HG02870 (cell line): ENCODE results near the gene SRPK2.

Source experiments
- ATAC-seq: cut with Tn5 transposase; IDR thresholded peaks from one replicate; pipeline ENCODE4 v1.9.1; 2021; ENCODE audit warnings: mild to moderate bottlenecking, moderate library complexity; ENCODE audit not compliant: unreplicated experiment

The SRPK2 gene

DNA sequence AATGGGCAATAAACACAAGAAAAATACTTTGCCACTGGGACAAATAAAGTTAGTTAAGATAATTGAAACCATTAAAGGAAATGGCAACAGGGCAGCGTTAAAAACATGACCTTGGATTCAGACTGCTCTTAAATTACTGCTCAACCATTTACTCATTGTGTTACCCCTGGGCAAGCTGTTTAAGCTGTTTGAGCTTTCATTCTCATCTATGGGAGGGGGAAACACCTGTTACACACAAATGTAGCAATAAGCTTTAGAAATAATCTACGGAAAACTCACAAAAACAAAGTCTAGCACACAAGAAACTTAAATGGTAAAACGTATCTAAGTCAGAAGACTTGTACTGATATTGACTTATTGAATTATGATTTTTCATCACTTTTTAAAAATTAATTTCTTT lies 237.6 kb downstream of the SRPK2 start:
- ATAC-seq, result no peak

DNA sequence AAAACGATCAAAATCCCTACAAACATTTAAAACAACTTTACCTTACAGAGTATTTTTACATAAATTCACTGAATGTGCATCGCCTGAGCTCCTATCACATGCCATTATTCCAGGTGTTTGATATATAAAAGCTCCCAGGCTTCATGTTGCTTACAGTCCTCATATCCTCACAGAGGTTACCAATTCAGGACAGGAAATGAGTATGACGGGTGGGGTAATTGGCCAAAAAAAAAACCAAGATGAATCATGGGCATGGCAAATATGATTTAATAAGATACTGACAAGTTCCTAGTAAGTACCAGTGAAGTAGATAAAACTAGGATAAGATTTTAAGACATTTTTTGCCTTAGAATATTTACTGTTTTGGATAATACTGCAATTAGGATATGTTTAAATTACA lies 238.9 kb downstream of the SRPK2 start:
- no peak for ATAC-seq

DNA sequence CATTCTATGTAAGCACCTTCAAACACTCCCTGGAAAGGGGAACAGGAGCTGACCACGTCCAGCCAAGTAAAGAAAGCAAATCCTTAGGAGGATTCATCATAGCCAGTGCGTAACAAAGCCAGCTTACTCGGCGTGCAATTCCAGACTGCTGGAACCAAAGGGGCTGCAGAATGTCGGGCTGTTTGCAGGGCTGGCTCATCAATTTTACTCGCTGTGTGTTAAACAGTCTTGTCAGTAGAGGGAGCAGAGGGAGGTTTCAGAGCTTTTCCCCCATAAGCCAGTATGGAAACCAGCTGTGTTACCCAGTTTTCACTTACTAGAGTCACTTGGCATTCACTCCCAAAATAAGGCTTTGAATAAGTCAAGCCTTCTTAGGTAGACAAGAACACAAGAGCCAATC lies 247.7 kb downstream of the SRPK2 start:
- no peak for ATAC-seq

DNA sequence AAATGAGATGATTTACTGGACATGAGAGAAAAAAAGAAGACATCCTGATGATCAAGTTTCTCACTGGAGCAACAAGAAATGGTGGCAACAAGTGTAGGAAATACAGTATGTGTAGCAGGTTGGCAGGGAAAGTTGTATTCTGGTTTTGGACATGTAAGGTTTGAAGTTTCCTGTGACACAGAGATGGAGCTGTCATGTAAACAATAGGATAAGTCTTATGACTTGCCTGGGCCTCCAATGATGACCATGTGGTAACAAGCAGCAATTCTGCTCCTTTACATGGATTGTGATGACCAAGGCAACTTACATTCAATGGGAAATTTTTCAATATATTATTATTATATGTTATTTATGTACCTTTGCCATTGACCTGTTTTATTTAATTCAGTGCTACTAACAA lies 249.3 kb downstream of the SRPK2 start:
- ATAC-seq, result no peak

DNA sequence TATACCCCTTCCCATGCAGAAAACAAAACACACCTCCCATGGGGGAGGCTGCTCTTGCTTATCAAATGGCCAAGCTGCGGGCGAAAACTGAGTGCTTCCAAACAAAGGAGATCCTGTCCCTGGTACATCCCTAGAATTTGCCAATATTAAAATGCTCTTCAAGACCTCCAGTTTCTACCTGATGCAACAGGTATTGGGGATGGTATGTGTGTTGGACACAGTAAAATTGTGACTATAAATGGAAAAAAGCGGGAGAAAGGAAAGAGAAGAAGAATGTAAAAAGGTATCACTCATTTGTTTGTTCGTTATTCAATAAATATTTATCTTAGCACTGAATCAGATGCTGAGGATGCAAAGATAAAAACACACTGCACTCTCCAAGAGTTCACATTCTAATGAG lies 250.8 kb downstream of the SRPK2 start:
- ATAC-seq, result no peak

DNA sequence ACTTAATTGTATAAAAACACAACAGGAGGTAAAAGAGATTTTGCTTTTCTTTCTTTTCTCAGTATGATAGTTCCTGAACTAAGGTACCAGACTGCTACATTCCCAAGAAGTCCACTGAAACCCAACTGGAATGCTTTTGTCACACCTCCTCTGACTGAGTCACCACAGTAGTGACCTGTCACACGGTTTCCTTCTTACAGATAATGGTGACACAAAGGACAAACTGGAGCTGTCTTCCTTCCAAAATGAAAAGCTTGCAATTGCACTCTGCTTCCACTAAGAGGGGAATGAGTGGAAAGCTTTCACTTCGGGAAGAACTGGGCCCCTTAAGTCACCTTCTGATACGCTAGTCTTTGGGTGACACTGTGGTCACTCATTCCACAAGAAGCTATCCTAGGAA lies 252.5 kb downstream of the SRPK2 start:
- ATAC-seq, result no peak

DNA sequence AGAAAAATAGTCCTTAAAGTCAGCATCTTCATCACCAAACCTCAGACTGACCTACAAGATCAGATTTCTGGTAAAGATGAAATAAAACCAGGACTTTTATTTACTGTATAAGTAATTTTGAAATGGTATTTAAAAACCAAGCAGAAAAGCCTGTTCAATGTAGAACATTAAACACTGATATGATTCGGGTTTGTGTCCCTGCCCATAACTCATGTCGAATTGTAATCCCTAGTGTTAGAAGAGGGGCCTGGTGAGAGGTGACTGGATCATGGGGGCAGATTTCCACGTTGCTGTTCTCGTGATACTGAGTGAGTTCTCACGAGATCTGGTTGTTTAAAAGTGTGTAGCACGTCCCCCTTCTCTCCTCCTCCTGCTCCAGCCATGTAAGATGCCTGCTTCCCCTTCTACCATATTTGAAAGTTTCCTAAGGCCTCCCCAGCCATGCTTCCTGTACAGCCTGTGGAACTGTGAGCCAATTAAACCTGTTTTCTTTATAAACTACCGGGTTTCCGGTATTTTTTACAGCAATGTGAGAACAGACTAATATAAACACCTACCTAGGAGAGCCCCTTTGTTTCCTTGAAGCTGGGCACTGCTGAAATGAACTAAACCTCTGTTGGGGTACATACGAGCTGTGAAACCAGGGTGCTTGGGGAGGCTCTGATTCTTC lies 254.6 kb downstream of the SRPK2 start:
- ATAC-seq, result no peak

DNA sequence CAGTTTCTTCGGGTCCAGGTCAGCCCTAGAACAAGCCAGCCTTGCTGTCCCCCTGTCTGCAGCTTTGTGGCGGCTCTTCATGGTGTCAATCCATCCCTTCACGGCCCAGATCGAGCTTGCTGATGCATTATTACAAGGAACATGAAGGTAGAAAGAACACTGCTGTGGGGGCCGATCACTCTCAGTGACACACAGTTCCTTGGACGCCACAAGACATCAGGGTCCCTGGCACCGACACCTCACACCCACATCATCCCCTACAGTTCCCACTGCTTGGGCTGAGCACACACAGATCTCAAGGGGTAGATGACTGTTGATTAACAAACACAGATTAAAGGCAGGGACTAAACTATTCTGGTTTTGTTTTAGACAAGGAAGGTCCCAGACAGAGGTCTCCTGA lies 255.4 kb downstream of the SRPK2 start:
- ATAC-seq, result no peak

DNA sequence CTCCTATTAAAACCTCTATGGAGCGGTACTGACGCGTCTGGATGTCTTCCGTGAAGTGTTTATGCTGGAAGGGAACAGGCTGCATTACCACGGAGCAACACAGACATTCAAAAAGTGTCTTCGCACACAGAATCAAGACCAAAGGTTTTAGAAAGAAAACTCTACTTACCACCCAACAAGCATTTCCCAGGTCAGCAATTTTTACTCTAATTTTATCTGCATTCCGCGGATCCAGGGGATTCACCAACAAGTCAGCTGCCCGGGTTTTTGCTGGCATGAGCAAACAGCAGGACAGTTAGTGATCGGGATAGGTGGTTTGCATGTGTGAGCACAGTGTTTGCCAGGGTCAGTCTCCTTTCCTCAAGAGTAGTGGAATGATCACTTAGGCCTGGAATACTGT lies 255.9 kb downstream of the SRPK2 start:
- no peak for ATAC-seq

DNA sequence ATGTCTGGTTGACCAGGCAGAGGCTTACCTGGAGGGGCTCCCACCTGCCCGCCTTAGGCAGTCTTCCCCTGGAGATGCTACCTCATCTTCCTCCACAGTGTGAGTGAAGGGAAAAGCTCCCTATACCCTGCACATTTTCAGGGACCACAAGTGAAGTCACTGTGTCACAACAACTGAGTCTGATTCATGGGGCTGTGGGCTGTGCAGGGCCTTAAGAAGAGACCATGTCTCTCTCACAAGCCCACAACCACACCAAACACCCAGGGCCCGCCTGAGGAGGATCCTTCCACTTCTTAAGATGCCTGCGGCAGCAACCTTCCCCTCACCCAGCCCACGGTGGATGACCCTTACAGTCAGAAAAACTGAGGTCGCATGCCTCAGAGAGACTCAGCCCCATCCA lies 256.4 kb downstream of the SRPK2 start:
- no peak for ATAC-seq

DNA sequence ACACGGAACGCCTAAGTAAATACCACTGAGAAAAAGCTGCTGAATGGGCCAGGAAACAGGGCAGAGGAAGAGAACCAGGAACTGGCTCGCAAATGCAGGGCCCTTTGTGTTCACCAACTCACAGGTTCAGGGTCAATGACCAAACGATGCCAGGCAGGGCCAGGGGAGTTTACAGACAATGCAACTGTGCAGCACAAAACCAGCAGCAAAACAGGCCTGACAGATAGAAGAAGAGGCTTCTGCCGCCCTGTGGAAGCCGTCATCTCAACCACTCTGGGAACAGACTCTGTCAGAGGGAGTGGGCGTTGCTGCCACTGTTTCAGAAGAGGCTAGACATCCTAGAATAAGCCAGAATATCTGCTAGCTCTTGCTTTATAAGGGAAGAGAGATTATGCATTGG lies 256.8 kb downstream of the SRPK2 start:
- ATAC-seq, result no peak

DNA sequence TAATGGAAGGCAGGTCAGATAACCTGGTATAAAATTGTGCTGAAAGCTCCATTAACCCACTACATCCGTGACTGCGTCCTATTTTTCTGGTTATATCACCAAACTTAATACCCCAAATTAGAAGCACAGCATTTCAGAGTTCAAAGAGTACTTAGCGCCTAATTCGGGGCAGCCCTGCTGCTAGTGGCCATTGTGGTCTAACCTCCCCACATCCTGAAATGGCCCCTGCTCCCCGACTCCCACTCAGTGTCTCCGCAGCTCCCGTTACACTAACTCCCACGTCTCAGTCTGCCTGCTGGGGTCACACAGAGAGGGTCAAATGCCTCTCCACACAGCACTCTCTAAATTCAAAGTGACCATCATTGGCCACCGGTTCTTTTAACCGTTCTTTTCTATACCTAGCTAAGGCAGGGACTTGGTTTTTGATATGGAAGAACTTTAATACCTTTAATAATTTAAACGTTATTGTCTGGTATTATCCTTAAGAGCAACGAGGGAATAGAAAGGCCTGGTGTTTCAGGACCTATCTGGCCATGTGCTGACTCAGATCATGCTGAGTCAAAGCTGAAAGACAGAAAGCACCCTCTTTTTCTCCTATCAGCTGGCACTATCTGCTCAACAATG lies 257.6 kb downstream of the SRPK2 start:
- peak; percentile 77 for ATAC-seq

DNA sequence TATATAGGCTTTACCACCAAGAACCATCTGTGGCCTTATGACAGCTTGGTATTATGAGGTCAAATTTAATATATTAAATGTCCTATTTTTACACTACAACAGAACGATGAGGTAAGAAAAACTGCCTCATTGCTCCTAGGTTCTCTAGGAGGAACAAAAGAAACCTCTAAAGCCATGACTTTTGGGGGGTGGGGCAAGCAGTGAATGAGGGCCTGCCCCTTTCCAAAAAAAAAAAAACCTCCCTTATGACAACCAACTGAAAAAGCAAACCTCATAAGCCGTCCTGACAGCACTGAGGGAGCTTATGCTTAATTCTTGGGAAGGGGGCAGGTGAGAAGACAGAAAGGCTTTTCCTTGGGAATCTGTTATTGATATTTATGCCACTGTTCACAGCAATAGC lies 258.1 kb downstream of the SRPK2 start:
- ATAC-seq, result no peak

DNA sequence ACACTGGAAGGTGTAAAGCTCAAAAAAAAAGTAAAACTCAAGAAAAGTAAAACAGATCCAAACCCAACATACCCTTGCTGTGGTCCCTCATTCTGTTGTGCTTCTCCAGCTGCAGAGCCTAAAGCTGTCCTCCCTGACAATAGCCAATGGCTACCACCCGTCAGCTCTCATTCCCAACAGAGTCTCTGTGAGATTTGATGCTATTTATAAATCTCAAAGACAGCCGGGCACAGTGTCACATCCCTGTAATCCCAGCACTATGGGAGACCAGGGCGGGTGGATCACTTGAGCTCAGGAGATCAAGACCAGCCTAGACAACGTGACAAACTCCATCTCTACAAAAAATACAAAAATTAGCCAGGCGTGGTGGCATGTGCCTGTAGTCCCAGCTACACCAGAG lies 258.7 kb downstream of the SRPK2 start:
- no peak for ATAC-seq

DNA sequence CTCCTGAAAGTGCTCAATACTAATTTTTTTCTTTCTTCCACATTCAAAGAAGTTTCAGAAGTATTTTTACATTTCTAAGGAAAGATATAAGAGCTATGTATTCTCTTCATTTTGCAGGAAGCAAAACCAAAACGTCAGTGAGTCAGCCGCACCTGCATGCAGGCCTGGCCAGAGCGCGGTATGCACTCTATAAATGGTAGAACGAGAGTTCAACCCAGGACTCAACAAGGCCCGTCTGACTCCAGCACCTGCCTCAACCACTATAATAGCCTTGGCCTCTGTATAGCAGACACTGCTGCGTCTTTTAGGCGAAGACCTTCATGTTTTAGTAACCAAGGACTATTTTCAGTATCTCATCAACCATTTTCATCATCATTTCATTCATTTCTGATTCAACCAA lies 261.5 kb downstream of the SRPK2 start:
- peak; percentile 66 for ATAC-seq

DNA sequence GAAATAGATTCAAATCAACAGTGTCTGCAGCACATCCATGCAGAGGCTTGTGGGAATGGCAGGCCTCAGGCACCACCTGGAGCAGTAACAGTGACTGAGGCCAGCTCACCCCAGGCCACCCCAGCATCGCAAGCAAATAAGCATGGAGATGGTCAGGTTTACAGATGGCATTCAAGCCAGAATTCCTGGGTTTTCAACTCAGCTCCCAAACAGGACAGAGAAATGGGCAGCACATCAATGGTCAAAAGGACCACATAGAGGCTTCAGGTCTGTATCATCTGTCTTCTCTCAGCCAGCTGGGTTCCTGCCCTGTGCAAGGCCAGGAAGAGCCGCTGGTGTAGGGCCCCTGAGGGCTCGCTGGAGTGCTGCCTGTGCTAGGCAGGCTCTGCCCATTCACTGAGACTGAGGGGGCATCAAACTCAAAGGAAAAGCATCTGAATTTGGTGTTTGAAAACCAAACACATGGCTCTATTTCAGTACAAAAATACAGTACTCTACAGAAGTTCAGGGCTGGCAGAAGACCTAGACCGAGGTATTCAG lies 262.2 kb downstream of the SRPK2 start:
- ATAC-seq, result no peak

DNA sequence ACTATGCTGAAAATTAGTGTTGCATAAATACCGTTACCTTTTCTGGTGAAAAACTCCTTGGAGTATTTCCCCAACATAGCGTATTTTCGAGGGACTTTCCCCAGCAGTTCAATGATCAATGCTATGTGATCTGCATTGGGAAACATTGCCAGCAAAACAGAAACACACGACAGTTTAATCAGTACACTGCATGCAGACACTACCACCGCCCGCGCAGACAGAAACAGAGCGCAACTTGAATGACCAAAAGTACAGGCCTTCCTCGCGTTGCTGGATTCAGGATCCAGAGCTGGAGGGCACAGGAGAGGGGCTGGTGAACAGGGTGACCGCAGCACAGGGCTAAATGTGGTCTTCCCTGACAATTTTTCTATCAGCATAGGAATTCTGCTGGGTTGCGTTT lies 263.0 kb downstream of the SRPK2 start:
- no peak for ATAC-seq

DNA sequence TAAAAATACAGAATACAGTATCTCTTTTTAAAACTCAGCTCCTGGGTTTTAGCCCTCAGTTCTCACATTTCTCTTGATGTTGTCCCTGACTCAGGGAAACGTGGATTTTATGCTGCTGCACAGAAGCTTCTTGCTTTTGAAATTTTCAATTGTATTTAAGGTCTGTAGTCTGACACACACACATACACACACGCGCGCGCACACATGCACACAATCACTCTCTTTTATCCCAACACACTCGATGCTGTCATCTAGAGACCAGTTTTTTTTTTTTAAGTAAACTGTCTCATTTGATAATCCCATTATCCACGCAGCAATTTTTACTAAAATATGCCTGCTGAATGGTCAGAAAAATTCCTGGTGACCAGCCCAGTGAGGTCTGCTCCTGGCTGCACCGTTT lies 266.1 kb downstream of the SRPK2 start:
- no peak for ATAC-seq

DNA sequence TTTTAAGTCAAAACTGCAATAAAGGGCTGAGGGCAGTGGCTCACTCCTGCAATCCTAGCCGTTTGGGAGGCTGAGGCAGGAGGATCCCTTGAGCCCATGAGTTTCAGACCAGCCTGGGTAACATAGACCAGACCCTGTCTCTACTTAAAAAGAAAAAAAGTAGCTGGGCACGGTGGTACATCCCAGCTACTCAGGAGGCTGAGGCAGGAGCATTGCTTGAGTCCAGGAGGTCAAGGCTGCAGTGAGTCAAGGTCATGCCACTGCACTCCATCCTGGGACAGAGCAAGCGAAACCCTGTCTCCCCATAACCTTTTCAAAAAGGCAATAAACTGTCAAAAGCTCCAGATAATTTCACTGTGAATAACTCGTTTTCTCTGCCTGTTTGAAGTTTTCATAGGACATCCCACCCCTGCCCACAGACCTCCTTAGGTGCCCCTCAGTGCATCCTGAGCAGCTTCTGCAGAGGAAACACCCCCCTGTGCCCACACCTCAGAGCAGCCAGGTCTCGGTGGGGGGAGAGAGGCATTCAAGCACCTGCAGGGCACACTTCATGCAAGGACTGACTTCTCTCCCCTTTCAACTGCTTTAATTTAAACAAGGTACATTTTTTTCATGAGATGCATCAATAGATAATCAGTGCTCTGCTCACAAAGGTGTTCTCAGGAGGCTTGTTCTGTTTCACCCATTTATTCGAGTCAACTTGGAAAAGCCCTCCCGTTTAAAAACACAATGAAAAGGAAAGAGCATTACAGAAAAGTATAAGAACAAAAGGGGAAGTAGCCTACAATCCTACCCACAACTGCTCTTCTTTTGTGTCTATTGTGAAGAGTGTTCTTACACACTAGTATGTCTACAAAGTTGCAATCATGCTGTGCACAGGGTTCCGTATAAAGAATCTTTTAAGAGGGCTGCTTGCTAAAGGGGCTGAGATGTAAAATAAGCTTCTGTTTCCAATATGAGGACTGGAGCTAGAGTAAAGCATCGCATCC lies 269.8 kb downstream of the SRPK2 start:
- no peak for ATAC-seq

DNA sequence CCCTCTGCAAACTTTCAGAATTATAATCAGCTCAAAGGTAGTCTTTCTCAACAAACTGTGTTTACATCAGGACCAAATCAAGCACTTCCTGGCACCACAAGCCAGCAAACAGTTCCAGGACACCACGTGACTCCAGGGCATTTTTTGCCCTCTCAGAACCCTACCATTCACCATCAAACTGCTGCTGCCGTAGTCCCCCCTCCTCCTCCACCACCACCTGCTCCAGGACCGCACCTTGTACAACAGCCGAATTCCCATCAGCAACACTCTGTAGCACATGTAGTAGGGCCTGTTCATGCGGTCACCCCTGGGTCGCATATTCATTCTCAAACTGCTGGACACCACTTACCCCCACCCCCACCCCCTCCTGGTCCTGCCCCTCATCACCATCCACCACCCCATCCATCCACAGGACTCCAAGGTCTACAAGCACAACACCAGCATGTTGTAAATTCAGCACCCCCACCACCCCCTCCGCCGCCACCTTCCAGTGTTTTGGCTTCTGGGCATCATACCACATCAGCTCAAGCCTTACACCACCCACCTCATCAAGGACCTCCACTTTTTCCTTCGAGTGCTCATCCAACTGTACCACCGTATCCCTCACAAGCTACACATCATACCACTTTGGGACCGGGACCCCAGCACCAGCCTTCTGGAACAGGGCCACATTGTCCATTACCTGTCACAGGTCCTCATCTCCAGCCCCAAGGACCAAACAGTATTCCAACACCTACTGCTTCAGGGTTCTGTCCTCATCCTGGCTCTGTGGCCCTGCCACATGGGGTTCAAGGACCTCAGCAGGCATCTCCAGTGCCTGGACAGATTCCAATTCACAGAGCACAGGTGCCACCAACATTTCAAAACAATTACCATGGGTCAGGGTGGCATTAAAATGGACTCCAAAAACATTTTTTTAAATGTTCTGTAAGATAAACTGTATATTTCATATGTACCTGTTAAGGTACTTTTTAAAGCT lies 276.0 kb downstream of the SRPK2 start:
- ATAC-seq, result no peak
